ENCODE results near the gene ODAD3. TPM values are rescaled to one million over a fixed set of nuclear protein-coding genes. Genes with fewer than 3 reads are reported as not detected.

The ODAD3 gene
- total RNA-seq, 1 donor from 2014 or later = 0.40 TPM

Other genes with a start within 250 kb of the ODAD3 start
- gene KANK2, start 237.6 kb downstream of the ODAD3 start, total RNA-seq = 78.3 and 94.0 TPM in 2 replicates
- gene ANGPTL8, start 195.5 kb downstream of the ODAD3 start, total RNA-seq = not detected in 2 replicates
- 17.2 and 17.7 TPM in 2 replicates for gene DOCK6, start 172.6 kb downstream of the ODAD3 start, total RNA-seq
- not detected in 2 replicates for gene TSPAN16, start 139.0 kb downstream of the ODAD3 start, total RNA-seq
- gene RAB3D, start 95.5 kb downstream of the ODAD3 start, total RNA-seq = 13.4 and 18.3 TPM in 2 replicates
- 226 and 228 TPM in 2 replicates for gene TMEM205, start 88.9 kb downstream of the ODAD3 start, total RNA-seq
- 6.1 and 7.8 TPM in 2 replicates for gene CCDC159, start 88.6 kb downstream of the ODAD3 start, total RNA-seq
- gene PLPPR2, start 79.7 kb downstream of the ODAD3 start, total RNA-seq = 1.3 and 6.2 TPM in 2 replicates
- 1.2 and 2.7 TPM in 2 replicates for gene SWSAP1, start 60.5 kb downstream of the ODAD3 start, total RNA-seq
- 4.3 and 5.2 TPM in 2 replicates for gene EPOR, start 50.8 kb downstream of the ODAD3 start, total RNA-seq
- gene RGL3, start 15.8 kb downstream of the ODAD3 start, total RNA-seq = 3.1 and 19.0 TPM in 2 replicates
- 184 and 243 TPM in 2 replicates for gene PRKCSH, start 514 bp upstream of the ODAD3 start, total RNA-seq
- gene ELAVL3, start 45.9 kb upstream of the ODAD3 start, total RNA-seq = not detected in 2 replicates
- gene ZNF653, start 70.7 kb upstream of the ODAD3 start, total RNA-seq = 5.9 and 23.4 TPM in 2 replicates
- 58.9 and 59.0 TPM in 2 replicates for gene ECSIT, start 94.0 kb upstream of the ODAD3 start, total RNA-seq
- gene CNN1, start 103.7 kb upstream of the ODAD3 start, total RNA-seq = 5.6 and 16.1 TPM in 2 replicates
- gene ELOF1, start 124.1 kb upstream of the ODAD3 start, total RNA-seq = 49.8 and 95.5 TPM in 2 replicates
- gene ACP5, start 142.5 kb upstream of the ODAD3 start, total RNA-seq = 3.3 and 4.4 TPM in 2 replicates
- 10.0 and 12.5 TPM in 2 replicates for gene ZNF627, start 162.4 kb upstream of the ODAD3 start, total RNA-seq